HEK293 (cell line): ENCODE measurements around the gene STX2.
A peak's percentile ranks its signal among the peaks of the same experiment; 100 is the strongest.

Experiments
- BCL6B ChIP-seq: fragments of 450-650 bp; formaldehyde crosslinking; IDR thresholded peaks from 2 replicates; pipeline ENCODE4 v1.5.1; 2017; ENCODE audit warnings: missing biosample characterization, missing genetic modification characterization
- ELK4 ChIP-seq: IDR thresholded peaks from 2 replicates; pipeline ENCODE4 v1.6.1; 2011; ENCODE audit warnings: mild to moderate bottlenecking, low read depth, low read length, borderline replicate concordance
- FEZF1 ChIP-seq: fragments of 450-650 bp; formaldehyde crosslinking; IDR thresholded peaks from 2 replicates; pipeline ENCODE4 v1.5.1; 2016; ENCODE audit warnings: missing biosample characterization, missing genetic modification characterization
- GLI2 ChIP-seq: fragments of 450-650 bp; formaldehyde crosslinking; IDR thresholded peaks from 2 replicates; pipeline ENCODE4; 2017; ENCODE audit warnings: missing biosample characterization, missing genetic modification characterization, low read depth, borderline replicate concordance
- INSM2 ChIP-seq: fragments of 450-650 bp; formaldehyde crosslinking; IDR thresholded peaks from 2 replicates; pipeline ENCODE4 v1.5.1; 2016; ENCODE audit warnings: missing biosample characterization, missing genetic modification characterization
- ZBTB26 ChIP-seq: fragments of 450-650 bp; formaldehyde crosslinking; optimal IDR thresholded peaks from 2 replicates; pipeline ENCODE3; 2016; ENCODE audit warnings: missing biosample characterization, mild to moderate bottlenecking, missing genetic modification characterization
- ZBTB44 ChIP-seq: fragments of 450-650 bp; IDR thresholded peaks from 2 replicates; pipeline ENCODE4 v1.5.1; 2018; ENCODE audit warnings: missing biosample characterization, mild to moderate bottlenecking, missing genetic modification characterization
- ZBTB49 ChIP-seq: fragments of 450-650 bp; formaldehyde crosslinking; IDR thresholded peaks from 2 replicates; pipeline ENCODE4 v1.5.1; 2016; ENCODE audit warnings: missing biosample characterization, missing genetic modification characterization, low read depth
- ZFP3 ChIP-seq: fragments of 450-650 bp; formaldehyde crosslinking; IDR thresholded peaks from 2 replicates; pipeline ENCODE4 v1.5.1; 2016; ENCODE audit warnings: low read depth, missing biosample characterization, missing genetic modification characterization
- ZNF121 ChIP-seq: fragments of 450-650 bp; formaldehyde crosslinking; IDR thresholded peaks from 2 replicates; pipeline ENCODE4 v1.5.1; 2016; ENCODE audit warnings: missing biosample characterization, missing genetic modification characterization
- ZNF133 ChIP-seq: fragments of 450-650 bp; formaldehyde crosslinking; IDR thresholded peaks from 2 replicates; pipeline ENCODE4 v1.5.1; 2016; ENCODE audit warnings: missing biosample characterization, missing genetic modification characterization
- ZNF146 ChIP-seq: fragments of 450-650 bp; formaldehyde crosslinking; IDR thresholded peaks from 2 replicates; pipeline ENCODE4 v1.5.1; 2016; ENCODE audit warnings: missing biosample characterization, missing genetic modification characterization
- ZNF239 ChIP-seq: fragments of 450-650 bp; formaldehyde crosslinking; IDR thresholded peaks from 2 replicates; pipeline ENCODE4 v1.5.1; 2016; ENCODE audit warnings: missing biosample characterization, missing genetic modification characterization
- ZNF24 ChIP-seq: fragments of 450-650 bp; formaldehyde crosslinking; IDR thresholded peaks from 2 replicates; pipeline ENCODE4 v1.5.1; 2016; ENCODE audit warnings: missing biosample characterization, missing genetic modification characterization
- ZNF280D ChIP-seq: fragments of 450-650 bp; formaldehyde crosslinking; IDR thresholded peaks from 2 replicates; pipeline ENCODE4 v1.5.1; 2016; ENCODE audit warnings: missing biosample characterization, missing genetic modification characterization
- ZNF513 ChIP-seq: fragments of 450-650 bp; IDR thresholded peaks from 2 replicates; pipeline ENCODE4 v1.5.1; 2018; ENCODE audit warnings: missing biosample characterization, missing genetic modification characterization
- ZNF580 ChIP-seq: fragments of 450-650 bp; formaldehyde crosslinking; IDR thresholded peaks from 2 replicates; pipeline ENCODE4 v1.5.1; 2016; ENCODE audit warnings: missing biosample characterization, missing genetic modification characterization
- ZNF624 ChIP-seq: fragments of 450-650 bp; formaldehyde crosslinking; IDR thresholded peaks from 2 replicates; pipeline ENCODE4 v1.5.1; 2017; ENCODE audit warnings: missing biosample characterization, missing genetic modification characterization
- ZNF626 ChIP-seq: fragments of 450-650 bp; sonication (Bioruptor Pico); formaldehyde crosslinking; IDR thresholded peaks from 2 replicates; pipeline ENCODE4 v1.5.1; 2018; ENCODE audit warnings: missing biosample characterization, missing genetic modification characterization, inconsistent platforms
- ZNF704 ChIP-seq: fragments of 450-650 bp; formaldehyde crosslinking; IDR thresholded peaks from 2 replicates; pipeline ENCODE4 v1.5.1; 2016; ENCODE audit warnings: missing biosample characterization, missing genetic modification characterization
- ZNF777 ChIP-seq: fragments of 450-650 bp; formaldehyde crosslinking; IDR thresholded peaks from 2 replicates; pipeline ENCODE4 v1.5.1; 2017; ENCODE audit warnings: missing biosample characterization, missing genetic modification characterization, borderline replicate concordance

The STX2 gene

GRCh38 chr12:130838951-130839769, at the start of gene STX2 (continued):
- TF ChIP-seq FEZF1 (tag by site-specific recombination) (no peak), ZNF133 (tag by site-specific recombination) (no peak), ZBTB44 (no peak), ZNF121 (tag by site-specific recombination) (no peak), GLI2 (tag by site-specific recombination) (no peak), ZNF626 (tag by site-specific recombination) (no peak), ZFP3 (tag by site-specific recombination) (no peak), ZNF513 (tag by site-specific recombination) (no peak), ZNF580 (tag by site-specific recombination) (no peak), ZNF280D (tag by site-specific recombination) (no peak), INSM2 (tag by site-specific recombination) (no peak), ZBTB26 (tag by site-specific recombination) (peak; percentile 35), ZBTB49 (tag by site-specific recombination) (no peak), BCL6B (tag by site-specific recombination) (no peak), ELK4 (no peak), ZNF239 (tag by site-specific recombination) (no peak), ZNF24 (no peak), ZNF777 (no peak), ZNF624 (tag by site-specific recombination) (no peak), ZNF146 (tag by site-specific recombination) (no peak), ZNF704 (tag by site-specific recombination) (no peak)
